HG03175 (cell line): ENCODE data around the gene E4F1.

Experiments
- ATAC-seq: cut with Tn5 transposase; IDR thresholded peaks from one replicate; pipeline ENCODE4 v1.9.1; 2021; ENCODE audit warnings: mild to moderate bottlenecking, moderate library complexity; ENCODE audit not compliant: unreplicated experiment

E4F1 gene

DNA sequence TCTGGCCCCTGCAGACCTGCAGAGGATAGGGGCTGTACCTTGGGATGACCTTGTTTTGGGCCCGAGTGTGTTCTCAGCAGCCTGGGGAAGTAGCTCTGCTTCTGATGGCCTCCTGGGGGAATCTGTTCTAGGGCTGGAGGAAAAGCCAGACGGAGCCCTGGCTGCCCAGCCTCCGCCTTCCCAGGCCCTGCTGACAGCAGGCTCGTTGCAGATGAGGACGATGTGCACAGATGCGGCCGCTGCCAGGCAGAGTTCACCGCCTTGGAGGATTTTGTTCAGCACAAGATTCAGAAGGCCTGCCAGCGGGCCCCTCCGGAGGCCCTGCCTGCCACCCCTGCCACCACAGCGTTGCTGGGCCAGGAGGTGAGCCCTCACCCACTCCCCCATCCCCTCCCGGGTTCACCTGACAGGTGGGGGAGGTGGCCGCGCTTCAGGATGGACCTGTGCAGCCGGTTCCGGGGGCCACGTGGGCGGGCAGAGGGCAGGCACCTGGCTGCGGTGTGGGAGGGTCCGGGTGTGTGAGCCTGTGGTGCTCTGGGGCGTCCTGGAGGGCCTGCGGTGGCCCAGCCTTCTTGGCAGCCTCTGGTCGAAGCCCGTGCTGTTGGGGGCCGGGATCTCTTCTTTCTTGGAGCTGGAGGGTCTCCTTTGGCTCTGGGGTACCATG, 4.9 kb downstream of the E4F1 start:
- ATAC-seq, result no peak

DNA sequence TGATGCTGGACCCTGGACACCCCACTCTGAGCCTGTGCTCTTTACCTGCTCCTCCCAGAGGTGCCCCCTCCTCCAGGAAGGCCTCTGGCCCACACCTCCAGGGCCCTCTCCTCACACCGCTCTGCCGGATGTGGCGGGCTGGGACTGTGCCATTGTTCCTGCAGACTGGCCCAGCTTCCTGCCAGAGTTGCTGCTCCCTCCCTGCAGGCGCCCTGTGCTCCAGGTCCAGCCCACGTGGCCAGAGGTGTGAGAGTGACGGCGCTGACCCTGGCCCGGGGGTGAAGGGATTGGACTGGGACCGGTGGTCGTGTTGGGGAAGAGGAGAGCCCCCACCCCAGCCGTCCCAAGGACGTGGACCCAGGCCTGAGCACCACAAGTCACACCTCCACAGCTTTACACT, 5.7 kb downstream of the E4F1 start:
- ATAC-seq, result no peak

DNA sequence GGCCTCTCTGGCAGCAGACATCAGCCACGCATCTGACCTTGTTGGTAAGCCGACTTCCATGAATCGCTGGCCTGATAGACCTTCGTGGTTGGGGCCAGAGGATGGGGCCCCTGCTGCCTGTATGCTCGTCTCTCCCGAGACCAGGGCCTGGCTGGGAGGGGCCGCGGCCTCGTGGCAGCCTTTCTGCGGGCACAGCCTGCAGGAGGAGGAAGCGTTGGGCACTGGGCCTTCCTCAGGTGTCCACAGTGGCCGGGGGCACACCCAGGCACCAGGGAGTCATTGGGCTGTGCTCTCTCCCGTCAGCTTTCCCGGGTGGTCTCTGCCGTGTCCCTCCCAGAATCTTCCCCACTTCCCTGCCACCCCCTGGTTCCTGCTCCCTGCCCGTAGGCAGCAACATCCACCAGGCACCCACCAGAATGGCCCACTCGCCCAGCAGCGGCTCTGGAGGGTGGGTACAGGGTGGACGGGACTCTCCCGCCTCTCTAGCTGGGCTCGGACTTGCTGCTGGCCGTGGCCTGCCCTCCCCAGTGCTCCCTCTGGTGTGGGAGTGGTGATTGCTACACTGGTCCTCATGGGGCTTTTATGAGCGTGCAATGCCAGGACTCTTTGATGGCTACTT, 6.3 kb downstream of the E4F1 start:
- no peak for ATAC-seq

DNA sequence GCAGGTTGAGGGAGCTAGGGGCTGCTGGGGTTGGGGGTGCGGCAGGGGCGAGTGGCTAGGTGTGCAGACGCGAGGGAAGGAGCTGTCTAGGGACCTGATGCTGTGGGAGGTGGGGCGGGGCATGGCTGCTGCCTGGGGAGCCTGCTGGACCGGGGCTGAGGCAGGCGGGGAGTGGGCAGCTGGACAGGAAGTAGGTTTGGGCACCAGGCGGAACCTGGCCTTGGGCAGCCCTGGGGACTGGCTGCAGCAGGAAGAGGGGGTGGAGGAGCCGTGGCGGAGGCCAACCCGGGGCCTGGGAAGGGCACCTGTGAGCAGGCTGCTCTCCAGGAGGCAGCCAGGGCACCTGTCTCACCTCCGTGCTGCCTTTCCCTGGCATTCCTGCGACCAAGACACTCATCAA, 7.0 kb downstream of the E4F1 start:
- no peak for ATAC-seq

DNA sequence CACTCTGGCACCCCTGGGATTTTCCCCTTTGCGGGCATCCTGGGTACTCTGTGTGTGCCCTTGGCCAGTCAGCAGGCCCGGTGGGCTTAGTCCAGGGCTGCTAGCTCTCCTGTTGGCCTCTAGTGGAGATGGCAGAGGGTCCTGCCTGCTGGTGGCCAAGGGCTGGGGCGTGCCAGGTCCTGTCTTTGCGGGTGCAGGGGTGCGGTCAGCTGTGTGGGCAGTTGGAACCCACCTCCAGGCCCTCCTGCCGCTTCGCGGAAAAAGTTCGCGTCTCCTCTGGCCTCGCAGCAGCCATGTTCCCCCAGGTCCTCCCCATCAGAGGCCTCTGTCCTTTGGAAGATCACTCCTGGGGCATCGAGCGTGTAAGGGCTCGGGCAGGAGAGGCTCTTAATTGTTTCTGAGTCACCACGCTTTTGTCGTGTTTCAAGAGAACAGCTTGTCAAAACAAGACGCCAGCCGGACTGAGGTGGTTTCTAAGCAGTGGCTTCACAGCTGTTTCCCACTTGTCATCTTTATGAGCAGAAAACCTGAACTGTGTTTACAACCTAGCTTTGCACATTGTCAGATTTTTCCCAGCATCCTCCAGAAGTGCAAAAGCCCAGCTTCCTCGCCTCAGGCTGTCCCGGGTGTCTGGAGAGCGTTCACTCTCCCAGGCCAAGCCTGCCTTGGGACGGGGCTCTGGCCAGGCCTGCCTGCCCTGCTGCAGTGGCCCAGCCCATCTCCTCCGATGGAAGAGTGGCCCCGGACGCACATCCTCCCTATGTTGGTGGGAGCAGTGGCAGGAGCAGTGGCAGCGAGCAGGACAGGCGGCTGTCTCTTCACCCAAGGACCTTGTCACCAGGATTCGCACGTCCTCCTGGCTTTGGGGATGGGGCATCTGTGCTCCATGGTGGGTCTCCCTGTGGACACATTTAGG, 7.9 kb downstream of the E4F1 start:
- ATAC-seq, result no peak

DNA sequence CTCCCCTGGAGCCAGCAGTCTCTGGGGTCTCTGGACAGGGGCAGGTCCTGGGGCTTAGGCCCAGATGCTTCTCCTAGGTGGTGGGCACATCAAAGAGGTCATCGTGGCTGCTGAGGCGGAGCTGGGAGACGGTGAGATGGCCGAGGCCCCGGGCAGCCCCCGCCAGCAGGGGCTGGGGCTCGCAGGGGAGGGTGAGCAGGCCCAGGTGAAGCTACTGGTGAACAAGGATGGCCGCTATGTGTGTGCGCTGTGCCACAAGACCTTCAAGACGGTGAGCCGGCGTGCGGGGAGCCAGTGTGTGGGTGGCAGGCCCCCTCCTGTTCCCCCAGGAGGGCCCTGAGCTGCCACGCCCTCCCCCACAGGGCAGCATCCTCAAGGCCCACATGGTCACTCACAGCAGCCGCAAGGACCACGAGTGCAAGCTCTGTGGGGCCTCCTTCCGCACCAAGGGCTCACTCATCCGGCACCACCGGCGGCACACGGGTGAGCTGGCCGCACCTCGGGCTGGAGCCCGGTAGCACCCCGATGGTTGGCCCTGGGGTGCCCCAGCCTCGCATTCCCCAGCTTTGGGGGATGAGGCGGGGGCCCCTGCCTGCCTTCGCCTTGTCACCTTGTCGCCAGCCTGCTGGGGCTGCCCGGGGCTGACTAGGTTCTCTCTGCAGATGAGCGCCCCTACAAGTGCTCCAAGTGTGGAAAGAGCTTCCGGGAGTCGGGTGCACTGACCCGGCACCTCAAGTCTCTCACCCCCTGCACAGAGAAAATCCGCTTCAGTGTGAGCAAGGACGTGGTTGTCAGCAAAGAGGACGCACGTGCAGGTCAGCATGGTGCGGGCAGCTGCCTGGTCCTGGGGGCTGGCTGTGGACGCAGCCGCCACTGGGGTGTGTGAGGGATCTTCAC, 9.0 kb downstream of the E4F1 start:
- no peak for ATAC-seq

DNA sequence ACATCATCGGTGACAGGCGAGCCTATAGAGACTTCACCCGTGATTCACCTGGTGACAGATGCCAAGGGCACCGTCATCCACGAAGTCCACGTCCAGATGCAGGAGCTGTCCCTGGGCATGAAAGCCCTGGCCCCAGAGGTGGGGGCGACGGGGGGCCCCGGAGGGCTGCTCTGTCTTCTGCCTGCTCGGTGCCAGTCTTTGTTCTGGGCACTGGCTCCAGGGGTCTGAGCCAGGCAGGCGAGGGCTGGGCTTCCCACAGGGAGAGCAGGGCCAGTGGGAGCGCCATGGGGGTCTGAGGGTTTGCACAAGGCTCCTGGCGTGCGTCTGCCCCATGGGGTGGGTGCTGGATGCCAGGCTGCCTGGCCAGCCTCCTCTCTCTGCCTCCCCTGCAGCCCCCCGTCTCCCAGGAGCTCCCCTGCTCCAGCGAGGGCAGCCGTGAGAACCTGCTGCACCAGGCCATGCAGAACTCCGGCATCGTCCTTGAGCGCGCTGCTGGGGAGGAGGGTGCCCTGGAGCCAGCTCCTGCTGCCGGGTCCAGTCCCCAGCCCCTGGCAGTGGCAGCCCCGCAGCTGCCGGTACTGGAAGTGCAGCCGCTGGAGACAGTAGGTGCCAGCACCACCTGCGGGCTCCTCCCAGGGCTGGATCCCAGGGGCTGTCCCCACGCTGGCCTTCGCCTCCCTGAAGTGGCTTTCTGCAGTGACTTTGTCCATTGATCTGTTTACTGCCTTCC, 9.8 kb downstream of the E4F1 start:
- no peak for ATAC-seq

DNA sequence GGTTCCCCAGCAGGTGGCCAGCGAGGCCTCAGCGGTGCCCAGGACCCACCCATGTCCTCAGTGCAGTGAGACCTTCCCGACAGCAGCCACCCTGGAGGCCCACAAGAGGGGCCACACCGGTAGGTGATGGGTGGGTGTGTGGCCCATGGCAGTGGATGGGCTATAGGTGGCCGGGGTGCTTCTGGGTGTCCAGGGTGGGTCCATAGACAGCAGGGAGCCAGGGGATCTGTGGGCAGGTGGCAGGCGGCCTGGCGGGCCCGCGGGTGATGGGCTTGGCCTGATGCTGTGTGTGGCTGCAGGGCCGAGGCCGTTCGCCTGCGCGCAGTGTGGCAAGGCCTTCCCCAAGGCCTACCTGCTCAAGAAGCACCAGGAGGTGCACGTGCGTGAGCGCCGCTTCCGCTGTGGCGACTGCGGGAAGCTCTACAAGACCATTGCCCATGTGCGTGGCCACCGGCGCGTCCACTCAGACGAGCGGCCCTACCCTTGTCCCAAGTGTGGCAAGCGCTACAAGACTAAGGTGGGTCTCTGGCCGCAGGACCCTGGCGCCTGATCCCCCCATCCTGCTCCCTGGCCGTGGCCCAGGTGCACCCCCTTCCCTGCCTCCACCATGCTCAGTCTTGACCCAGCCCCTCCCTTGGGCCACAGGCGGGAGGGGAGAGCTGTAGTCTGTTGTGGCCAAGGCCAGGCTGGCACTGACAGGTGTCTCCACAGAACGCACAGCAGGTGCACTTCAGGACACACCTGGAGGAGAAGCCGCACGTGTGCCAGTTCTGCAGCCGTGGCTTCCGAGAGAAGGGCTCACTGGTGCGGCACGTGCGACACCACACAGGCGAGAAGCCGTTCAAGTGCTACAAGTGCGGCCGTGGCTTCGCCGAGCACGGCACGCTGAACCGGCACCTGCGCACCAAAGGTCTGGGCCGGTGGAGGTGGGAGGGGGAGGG, 10.8 kb downstream of the E4F1 start:
- ATAC-seq, result no peak

DNA sequence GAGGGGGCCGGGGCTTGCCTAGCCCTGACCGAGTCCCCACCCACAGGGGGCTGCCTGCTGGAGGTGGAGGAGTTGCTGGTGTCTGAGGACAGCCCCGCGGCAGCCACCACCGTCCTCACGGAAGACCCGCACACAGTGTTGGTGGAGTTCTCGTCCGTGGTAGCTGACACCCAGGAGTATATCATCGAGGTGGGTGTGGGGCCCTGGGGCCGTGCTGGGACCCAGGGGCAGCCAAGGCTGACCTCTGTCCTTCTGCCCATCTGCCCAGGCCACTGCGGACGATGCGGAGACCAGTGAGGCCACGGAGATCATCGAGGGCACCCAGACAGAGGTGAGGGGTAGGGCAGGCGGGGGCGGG, 11.4 kb downstream of the E4F1 start:
- ATAC-seq, result no peak

DNA sequence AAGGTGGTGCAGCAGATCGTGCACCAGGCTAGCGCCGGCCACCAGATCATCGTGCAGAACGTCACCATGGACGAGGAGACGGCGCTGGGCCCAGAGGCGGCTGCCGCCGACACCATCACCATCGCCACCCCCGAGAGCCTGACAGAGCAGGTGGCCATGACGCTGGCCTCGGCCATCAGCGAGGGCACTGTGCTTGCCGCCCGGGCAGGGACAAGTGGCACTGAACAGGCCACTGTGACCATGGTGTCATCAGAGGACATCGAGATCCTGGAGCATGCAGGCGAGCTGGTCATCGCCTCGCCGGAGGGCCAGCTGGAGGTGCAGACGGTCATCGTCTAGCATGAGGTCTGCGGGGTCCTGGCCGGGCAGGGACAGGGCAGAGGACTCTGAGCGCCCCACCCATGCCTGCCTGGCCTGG, 11.9 kb downstream of the E4F1 start:
- ATAC-seq, result no peak

DNA sequence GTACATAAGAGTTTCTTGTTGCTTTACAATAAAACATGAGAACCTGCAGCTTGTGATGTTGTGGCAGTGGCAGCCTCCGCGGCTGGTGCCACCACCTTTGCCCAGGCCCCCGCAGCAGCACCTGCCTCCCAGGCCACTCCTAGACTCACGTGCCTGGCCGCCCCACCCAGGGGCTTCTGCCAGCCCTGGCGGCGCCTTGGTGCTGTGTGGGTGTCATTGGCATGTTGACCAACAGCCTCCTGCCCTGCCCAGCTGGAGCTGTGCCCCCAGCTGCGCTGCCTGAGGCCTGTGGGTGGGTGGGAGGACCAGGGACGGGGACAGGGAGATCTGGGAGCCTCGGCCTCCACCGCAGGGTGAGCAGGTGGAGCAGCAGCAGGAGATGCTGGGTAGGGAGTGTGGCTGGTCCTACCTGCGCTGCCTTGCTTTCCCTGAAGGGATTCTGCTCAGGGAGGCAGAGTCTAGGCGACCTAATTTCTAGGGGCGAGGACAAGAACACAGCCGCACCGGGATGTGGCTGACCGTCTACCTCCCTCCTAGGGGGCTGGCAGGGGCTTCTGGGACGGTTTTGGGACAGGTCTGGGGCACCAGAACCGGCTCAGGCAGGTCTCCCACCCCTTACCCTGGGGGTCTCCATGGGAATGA, 12.4 kb downstream of the E4F1 start:
- no peak for ATAC-seq

DNA sequence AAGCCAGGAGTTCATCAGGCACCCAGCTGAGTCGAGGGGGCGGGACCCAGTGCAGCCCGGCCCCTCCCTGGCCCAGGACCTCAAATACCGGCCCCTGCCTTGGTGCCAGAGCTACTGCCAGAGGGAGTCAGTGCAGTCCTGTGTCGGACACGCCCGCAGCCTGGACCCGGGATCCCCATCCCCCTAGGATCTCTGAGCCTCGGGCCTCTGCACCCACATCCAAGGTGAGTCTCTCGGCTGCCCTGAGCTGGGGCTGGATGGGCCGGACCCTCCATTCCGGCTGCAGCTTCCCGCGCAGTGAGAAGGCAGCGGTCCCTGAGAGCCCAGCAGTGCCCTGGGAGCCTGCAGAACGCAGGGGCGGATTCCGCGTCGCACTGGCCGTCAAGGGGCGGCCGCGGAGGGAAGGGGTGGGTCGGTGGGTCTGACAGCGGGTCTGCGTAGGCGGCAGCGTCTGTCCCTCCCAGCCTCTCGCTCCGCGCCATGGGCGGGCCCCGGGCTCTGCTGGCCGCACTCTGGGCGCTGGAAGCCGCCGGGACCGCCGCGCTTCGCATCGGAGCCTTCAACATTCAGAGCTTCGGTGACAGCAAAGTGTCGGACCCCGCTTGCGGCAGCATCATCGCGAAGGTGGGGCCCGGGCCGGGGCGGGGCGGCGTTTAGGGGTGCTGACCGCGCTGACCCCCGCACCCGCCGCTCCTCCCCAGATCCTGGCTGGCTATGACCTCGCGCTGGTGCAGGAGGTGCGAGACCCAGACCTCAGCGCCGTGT, 13.1 kb downstream of the E4F1 start, which contains the start of gene DNASE1L2:
DNASE1L2 (plus strand) TSS at position 108 of the 765 bp plus-strand sequence; CDS start at position 481, 373 bp downstream.
- ATAC-seq, result no peak

DNA sequence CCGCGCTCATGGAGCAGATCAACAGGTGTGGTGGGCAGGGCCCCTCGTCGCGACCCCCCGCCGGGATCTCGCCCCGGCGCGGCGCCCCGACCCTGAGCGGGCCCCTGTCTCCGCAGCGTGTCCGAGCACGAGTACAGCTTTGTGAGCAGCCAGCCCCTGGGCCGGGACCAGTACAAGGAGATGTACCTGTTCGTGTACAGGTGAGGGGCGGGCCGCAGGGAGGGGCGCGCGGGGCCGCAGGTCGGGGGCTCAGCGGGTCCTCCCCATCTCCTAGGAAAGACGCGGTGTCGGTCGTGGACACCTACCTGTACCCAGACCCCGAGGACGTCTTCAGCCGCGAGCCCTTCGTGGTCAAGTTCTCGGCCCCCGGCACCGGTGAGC, 13.7 kb downstream of the E4F1 start:
- ATAC-seq, result no peak

DNA sequence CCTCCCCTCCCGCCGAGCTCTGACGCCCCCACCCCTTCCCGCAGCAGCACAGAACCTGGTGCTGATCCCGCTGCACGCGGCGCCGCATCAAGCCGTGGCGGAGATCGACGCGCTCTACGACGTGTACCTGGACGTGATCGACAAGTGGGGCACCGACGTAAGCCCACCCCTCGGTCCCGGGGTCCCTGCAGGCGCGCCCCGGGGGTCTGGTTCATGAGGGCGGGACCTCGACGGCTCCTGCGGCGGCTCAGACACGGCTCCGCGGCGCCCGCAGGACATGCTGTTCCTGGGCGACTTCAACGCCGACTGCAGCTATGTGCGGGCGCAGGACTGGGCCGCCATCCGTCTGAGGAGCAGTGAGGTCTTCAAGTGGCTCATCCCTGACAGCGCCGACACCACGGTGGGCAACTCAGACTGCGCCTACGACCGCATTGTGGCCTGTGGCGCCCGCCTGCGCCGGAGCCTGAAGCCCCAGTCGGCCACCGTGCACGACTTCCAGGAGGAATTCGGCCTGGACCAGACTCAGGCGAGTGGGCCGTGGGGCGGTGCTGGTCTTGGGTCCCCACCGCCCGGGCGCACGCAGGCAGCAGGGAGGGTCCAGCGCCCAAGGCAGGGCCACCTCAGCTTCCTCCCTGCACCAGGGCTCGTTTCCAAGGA, 14.2 kb downstream of the E4F1 start:
- no peak for ATAC-seq

DNA sequence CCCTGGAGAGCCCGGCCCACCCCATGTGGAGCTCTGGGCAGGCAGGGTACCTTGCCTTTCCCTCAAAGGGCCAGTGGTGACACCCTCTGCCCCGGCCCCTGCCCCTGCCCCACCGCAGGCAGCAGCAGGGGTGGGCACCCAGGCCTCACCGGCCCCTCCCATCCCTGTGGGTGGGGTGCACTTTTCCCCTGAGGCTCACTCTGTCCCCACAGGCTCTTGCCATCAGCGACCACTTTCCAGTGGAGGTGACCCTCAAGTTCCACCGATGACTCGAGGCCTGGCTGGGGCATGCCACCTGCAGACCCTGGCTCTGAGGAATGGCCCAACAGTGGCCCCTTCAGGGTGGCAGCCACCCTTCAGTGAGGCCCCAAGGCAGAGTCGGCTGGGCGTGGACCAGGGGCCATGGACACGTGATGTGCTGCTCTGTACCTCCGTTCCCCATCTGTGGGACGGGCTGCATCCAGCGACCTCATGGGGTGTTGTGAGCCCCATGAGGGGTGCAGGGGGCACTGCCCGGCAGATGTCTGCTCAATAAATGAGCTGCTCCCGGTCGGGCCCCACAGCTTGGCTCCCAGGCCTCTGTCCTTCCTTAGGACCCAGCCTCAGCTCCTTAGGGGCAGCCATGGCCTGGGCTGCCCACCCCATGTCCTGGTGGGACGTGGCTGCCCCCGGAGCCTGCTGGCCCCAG, 14.9 kb downstream of the E4F1 start:
- no peak for ATAC-seq

DNA sequence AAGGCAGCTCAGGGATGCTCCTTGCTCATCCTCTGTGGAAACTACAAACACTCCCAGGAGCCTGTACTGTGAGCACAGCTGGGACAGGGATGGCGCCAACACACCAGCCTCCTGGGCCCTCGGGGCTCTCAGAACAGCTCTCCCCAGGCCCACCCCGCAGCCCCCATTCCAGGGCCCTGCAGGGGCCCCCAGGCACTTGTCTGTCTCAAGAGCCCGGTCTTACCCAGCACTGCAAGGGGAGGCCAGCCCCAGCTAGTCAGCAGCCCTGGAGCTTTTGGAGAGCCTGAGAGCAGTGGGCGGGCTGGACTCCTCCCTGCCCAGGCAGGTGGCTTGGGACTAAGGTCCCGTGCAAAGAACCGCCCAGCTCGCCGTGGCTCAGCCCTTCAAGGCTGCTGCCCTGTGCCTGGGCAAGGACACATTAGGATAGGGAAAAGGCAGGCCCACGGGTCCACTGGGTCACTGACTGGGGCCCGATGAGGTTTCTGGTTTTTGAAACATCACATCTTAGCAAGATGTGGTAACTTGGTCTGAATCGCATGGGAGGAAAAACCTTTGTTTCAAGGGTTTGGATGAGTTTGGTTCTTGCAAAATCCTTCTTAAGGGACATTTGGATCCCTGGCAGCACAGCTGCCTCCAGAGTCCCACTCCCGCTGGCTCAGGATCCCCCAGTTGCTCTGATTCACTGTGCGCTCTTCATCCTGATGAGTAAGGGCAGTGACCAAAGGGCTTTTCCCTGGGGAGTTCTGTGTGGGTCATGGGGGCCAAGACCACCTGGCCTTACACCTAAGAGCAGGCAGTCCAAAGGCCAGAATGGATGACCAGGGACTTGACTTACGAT, 15.7 kb downstream of the E4F1 start:
- ATAC-seq, result no peak
